DMS 273 treated with DMSO at 0.1 percent for 48 hours (cell line): ENCODE results near the gene KCNN2.

Experiments used
- DNase-seq: peaks from one replicate; lab custom pipeline; 2025; lab: John Stamatoyannopoulos, UW

KCNN2 gene

GRCh38 chr5:114544561-114544960 lies 182.7 kb downstream of the KCNN2 start:
- no peak for DNase-seq
